Left colon (tissue), 2 donors: ENCODE data around the gene MTHFD2L. TPM values are rescaled to one million over a fixed set of nuclear protein-coding genes. Genes with fewer than 3 reads are reported as not detected.
"Not testable (repeated sequence)": the region's sequence is repeated elsewhere in the genome, so short reads cannot be mapped to it uniquely, and the experiment has no call there.

Source experiments
- ATAC-seq: fragments of 200-7000 bp; cut with Tn5 transposase; one replicate; pipeline ENCODE4 v1.9.1; 2020; ENCODE audit warnings: mild to moderate bottlenecking, moderate library complexity
- DNase-seq, 2 donors: peaks; one replicate each; pipeline ENCODE4 v3.0.0-alpha.2; 2020
- intact Hi-C, 2 donors: fragments of 100-400 bp; cut with DNase I in 1 of 2; cut with micrococcal nuclease in 1 of 2; formaldehyde crosslinking; loops; one replicate each; pipeline versions ENCODE4 v1.11.2 to v1.14.0; 2022; cut with DNase I, micrococcal nuclease
- total RNA-seq, 2 donors: library from RNA; stranded (reverse); fragmentation: NEBNext Ultra II Directional; extraction: Animal tissue kit (Norgen Biotek cat#: 25700); gene quantifications; one replicate each; pipeline ENCODE4 v1.2.1, GENCODE V29; 2021
- donor health status: DM: no; HTN: no; CAD: no.
- donor health status: DM: yes; HTN: yes; CAD: no.

Gene MTHFD2L
- total RNA-seq, 2 donors from 2014 or later: 8.2 to 8.7 TPM

DNA sequence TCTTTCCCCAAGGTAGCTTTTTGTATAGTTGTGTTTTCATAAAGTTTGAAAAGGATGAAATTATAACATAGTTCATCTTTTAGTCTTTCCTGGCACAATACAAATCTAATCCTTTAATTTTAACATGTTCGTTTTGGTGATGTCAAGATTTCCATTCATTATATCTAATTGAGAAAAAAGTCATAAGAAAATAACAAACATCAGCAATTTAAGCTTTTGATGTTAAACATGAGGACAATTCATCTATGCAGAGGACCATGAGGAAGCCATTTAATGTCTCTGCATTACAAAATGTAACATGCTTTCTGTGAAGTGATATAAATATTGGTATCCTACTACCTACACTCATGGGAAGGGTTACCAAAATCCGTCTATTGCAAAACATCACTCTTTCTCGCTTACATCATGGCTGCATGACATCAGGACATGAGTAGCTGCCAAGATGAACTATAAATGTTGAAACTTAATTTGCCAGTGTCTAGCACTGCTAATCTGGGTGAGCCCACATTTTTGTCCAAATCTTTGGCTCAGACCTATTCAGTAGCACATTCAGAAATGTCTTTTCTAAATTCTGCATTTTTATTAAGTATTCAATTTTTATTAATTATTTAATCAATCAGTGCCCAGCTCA is 159.8 kb downstream of the MTHFD2L start:
- intact Hi-C loops: no loop called here
- DNase-seq: no peak
- ATAC-seq: no peak

DNA sequence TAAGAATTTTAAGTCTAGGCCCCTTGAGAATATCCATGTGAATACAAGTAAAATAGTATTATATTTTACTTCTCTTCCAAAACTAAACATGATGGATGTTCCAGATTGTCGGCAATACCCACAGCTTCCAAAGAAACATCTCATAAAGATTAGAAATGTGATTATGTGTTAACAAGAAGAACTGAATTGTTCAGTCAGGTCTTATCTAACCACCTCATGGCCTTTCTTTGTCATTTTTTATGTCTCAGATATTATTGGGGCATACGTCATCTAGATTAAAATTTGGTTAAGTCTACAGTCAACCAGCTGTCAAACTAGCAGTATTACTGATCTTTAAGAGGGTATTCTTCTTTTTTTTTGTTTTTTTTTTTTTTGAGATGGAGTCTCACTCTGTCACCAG is 160.4 kb downstream of the MTHFD2L start:
- ATAC-seq (no peak), DNase-seq (no peak)
- intact Hi-C loops: no loop called here

DNA sequence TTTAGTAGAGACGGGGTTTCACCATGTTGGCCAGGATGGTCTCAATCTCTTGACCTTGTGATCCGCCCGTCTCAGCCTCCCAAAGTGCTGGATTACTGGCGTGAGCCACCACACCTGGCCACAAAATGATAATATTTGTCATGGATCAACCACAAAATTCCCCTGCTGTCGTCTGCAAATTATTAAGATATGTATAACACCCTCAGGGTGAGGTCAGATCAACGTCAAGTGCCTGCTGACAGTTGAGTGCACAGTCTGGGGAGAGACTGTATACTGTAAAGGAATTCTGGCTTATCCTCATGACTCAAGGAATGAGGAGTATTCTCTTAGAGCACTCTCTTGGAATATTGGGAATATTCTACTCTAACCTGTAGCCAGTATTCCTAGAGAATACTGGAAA is 161.6 kb downstream of the MTHFD2L start:
- intact Hi-C loops: no loop called here
- no peak for ATAC-seq

DNA sequence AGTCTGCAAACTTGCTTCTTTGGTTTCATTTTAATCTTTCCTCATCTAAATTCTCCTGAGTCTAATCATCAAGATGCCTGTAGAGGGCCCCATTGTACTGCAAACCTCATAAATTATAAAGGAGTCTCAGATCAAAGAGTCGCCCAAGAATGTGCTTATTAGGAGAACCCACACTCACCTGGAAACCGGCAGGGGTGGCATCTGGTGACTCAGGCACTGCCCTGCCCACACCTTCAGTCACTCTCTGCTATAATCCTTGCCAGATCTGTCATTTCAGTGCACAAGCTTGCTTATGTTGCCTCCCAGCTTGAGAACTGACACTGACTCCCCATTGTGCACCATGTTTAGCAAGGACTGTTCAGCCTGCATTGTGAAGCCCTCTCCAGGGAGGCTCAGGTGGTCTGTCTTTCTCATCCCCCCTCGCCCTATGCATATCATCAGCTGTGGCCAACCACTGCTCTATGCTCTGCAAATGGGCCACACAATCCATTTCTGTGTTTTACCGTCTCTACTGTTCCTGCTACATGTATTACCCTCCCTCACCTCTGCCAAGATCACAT is 162.7 kb downstream of the MTHFD2L start:
- DNase-seq: peak; percentile 24 to 56
- peak; percentile 97 for ATAC-seq
- intact Hi-C loops: no loop called here

More for the DNA sequence above, 161.6 kb downstream of the MTHFD2L start:
- DNase-seq: no peak

DNA sequence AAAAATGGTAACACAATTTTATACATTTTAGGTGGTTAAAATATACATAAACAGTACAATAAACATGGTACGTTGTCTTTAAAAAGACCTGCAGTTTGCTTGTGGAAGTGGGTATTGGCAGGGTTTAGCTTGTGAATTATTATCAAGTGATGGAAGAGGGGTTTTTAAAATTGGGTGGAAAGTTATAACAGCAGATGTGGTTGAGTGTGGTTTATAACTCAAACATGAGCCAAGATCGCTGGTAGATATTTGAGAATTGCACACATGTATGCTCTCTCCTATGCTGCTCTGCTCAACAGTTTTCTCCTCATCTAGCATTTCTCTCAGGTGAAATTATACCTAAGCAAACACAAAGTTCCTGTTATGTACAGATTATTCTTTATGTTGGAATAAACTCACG is 164.4 kb downstream of the MTHFD2L start:
- intact Hi-C loops: no loop called here

DNA sequence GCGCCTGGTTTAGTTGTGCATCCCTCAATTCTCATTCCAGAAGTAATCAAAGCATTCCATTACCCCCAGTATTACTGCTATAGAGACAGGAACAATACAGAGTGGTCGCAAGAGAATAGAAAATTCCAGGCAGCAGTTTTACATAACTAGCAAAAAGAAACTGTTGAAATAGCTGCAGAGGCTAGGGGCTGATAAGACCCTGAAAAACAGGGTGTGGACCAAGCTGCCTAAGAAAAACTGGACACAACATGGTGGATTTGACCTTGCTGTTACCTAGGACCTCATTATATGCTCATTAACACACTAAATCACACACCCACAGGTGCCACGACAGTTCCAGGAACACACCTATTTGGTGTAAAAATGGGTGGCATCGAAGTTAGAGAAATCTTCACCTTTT is 165.7 kb downstream of the MTHFD2L start:
- no peak for DNase-seq
- intact Hi-C loops: no loop called here
- ATAC-seq: no peak

More for the DNA sequence above, 164.4 kb downstream of the MTHFD2L start:
- ATAC-seq: no peak
- DNase-seq: no peak

DNA sequence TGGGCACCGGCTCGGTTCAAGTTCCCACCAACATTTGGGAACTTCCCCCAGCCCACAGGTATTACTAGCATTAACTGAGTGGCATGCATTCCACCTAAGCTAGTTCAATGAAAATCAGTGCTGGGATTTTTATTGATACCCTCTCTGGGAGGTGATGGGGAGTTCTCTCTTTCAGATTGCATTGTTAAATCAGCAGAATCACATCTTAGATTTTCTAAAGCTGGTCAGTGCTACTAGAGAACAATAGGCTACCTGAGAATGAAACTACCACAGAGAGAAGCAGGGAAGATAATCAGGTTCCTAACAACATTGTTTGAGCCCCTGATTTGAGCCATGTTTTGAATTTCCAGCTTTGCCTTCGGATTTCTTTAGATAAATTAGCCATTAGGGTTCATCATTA is 166.3 kb downstream of the MTHFD2L start:
- no peak for ATAC-seq
- intact Hi-C loops: no loop called here
- DNase-seq: no peak

DNA sequence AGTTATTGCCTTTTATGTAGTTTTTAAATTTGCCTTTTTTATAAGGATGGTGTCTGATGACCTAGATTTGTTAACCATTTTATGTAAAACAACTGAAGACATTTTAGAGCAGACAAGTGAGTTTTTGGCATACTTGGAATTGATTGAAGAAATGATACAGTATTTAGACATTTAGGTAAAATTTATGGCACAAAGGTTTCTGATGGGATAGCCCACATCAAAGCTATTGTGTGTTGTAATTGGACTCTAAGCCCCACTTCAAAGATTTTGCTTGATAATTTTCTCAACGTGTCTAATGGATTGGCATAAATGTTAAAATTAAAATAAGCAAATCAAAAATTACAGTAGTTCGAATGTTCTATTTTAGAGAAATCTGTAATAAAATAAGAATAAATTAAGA is 168.0 kb downstream of the MTHFD2L start:
- intact Hi-C loops: no loop called here
- DNase-seq: no peak
- ATAC-seq: no peak

DNA sequence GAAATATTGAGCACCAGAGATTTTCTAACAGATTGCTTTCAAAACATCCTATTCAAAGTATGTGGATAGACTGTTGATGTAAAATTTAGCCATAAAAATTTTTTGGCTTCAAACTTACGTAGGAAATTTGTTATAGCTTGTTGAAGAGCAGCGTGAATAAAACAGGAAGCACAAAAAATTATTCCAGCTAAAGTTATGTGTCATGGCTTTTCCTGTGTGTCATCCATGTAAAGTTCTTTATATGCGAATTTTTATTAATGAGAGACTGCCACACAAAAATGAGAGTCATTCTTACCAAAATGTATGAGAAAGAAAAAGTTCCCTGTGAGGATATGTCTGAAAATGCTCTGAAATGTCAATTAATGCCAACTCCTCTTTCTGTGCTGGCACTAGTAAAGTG is 169.8 kb downstream of the MTHFD2L start:
- DNase-seq: no peak
- intact Hi-C loops: no loop called here
- ATAC-seq: no peak

DNA sequence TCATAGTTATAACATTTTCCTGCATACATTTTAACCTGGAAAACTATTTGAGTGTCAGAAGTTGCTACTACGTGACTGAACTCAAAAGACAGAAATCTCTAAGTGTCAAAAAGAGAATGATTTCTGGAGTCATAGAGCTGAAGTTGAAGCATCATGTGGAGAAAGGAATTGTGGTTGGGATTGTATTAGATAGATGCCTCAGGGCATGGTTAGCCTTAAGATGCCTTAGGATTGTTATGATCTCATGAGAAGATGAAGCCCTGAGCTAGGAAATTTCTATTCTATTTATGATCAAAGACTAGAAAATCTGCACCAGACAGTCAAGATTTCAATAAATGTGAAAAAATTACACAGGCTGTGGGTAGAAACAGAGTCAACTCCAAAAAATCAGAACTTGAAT is 170.6 kb downstream of the MTHFD2L start:
- ATAC-seq: no peak
- intact Hi-C loops: no loop called here
- no peak for DNase-seq

DNA sequence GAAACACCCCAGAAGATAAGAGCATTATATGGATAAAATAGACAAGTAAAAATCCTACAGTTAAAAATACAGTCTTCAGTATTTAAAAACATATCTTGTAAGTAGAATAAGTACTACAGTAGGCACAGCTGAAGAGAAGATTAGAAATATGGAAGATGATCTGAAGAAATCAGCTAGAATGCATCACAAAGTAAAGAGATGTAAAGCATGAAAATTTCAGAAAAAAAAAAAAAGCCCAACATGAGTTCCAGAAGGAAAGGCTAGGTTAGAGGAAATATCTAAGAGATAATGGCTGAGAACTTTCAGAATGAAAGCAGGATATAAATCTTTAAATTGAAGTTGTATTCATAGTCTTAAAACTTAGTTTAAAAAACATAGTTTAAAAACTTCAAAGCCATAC is 171.4 kb downstream of the MTHFD2L start:
- intact Hi-C loops: no loop called here
- DNase-seq: no peak
- no peak for ATAC-seq

DNA sequence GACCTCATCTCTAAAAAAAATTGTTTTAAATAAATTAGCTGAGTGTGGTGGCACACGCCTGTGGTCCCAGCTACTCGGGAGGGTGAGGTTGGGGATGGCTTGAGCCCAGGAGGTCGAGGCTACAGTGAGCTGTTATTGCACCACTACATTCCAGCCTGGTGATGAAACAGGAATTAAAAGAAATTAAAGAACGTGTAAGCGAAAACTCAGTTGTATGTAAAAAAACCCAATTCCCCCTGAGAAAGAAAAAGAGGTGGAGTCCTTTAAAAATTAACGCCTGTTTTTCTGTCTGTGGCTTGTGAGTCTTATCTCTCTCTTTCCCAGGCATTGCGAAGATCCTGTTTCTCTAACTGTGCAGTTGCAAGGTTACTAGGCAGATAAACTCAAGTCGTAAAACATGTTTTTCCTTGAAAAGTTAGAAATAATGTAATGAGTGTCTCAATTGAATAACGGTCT is 172.4 kb downstream of the MTHFD2L start:
- DNase-seq: no peak
- intact Hi-C loops: no loop called here
- no peak for ATAC-seq

DNA sequence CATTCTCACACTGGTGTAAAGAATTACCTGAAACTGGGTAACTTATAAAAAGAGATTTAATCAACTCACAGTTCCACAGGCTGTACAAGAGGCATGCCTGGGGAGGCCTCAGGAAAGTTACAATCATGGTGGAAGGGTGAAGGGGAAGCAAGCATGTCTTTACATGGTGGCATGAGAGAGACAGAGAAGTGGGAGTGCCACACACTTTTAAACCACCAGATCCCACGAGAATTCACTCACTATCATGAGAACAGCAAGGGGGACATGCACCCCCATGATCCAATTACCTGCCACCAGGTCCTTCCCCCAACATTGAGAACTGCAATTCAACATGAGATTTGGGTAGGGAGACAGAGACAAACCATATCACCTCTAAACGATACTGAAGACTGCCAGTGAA is 173.3 kb downstream of the MTHFD2L start:
- ATAC-seq (no peak), DNase-seq (no peak)
- intact Hi-C loops: no loop called here

DNA sequence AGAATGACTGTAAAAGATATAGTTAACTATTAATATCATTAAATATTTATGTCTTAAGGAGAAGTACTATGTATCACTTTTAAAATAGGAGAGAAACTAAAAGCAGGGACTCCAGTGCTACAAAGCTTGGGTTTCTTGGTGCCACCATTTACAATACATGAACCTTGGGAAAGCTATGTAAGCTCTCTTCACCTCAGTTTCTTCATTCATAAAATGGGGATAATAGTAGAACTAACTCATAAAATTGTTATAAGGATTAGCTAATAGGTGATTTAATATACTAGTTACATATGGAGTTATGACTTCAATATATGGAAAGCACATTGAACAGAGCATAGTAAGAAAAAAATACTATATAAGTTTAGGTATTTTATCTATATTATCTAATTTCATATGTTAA is 174.0 kb downstream of the MTHFD2L start:
- DNase-seq (no peak), ATAC-seq (no peak)
- intact Hi-C loops: no loop called here

DNA sequence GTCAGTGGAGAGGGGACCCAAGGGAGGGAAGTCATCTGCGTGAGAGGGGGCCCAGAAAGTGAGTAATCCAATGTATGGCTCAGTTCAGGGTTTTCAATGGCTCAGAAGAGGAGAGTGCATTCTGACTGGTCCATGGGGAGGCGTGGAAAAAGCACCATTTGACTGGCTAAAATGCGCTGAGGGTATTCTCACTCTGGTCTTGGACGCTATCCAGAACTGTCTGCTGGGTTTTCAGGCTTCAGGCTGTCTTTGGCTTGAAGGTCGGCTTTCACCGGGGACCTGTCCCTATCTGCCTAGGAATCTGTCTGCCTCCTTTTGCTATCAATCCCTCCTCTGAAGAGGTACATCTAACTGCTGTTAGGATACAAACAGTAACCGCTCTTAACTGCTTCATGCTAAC is 176.7 kb downstream of the MTHFD2L start:
- DNase-seq (no peak), ATAC-seq (no peak)
- intact Hi-C loops: no loop called here

DNA sequence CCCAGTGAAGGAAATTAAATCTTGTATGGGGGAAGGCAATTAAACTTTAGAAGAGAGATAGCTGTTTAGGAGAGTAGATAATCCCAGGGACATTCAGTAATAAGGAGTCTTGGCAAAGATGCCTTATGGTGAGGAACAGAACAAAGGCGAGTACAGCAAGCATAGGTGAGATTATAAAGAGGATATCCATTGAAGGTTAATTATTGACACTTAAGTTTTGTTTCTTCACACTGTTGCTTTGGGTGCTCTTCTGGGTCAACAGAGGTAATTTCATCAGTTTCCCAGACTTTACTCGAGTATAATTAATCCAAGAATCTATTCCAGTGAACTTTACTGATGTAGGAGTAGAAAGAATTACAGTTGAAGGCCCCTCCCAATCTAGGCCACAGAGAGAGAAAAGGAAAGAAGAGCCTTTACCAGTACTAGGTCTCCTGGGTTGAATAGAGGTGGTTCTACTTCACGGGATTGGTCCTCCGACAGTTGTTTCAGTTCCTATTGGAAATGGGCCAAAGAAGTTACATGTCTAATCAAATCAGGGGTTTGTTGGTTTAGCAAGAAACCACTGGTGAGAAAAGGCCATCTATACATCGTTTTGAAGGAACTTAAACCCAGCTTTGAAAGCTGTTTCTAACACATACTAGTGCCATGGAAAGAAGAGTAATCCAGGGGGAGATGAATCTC is 177.6 kb downstream of the MTHFD2L start:
- DNase-seq (no peak), ATAC-seq (no peak)
- intact Hi-C loops: no loop called here

DNA sequence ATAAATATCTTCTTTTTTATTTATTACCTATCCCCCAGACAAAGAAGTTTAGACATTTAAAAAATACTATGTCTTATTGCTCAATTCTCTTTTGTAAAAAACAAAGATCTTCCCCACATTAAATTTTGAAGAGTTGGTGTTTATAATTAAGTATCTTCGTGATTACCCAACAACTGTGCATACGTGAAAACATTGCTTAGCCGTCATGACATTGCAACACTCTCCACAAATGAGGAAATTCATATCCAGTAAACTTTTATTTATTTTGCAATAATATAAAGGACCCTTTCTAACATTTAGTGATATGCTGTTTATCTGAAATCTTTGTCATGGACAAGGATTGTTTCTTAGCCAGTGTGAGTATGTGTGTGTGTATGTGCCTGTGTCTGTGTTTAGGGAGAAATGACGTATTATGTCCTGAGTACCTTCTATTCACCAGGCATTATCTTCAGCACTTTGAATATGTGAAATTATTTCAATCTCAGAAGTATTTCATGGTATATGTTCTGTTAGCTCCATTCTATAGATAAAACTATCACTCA is 180.9 kb downstream of the MTHFD2L start:
- DNase-seq (no peak), ATAC-seq (no peak)
- intact Hi-C loops: no loop called here

DNA sequence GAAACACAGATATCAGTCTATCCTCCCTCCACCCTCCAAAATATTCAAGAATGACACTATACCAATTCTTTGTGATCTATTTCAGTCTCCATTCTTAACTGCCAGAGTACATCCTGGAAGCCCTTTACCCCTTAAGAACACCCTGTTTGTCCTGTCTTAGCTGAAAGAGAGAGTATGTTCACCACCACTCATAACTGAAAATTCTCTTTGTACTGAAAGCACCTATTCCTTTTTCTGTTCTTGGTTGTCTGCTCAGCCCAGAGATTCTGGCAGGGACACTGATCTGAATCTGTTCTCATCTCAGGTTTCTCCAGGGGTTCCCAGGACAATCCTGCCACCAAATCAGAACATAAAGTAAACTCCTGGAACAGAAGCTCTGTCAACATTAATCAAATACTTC is 181.6 kb downstream of the MTHFD2L start:
- intact Hi-C loops: no loop called here
- DNase-seq: no peak
- ATAC-seq: no peak

DNA sequence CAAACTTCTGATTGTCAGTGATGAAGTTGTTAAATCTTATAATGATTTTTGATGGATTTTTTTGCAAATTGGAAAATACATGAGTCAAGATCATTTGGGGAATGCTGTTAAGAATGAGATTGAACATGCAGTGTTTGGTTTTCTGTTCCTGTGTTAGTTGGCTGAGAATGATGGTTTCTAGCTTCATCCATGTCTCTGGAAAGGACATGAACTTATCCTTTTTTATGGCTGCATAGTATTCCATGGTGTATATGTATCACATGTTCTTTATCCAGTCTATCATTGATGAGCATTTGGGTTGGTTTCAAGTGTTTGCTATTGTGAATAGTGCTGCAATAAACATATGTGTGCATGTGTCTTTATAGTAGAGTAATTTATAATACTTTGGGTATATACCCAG is 182.5 kb downstream of the MTHFD2L start:
- DNase-seq, intact Hi-C loops: not testable (repeated sequence)

DNA sequence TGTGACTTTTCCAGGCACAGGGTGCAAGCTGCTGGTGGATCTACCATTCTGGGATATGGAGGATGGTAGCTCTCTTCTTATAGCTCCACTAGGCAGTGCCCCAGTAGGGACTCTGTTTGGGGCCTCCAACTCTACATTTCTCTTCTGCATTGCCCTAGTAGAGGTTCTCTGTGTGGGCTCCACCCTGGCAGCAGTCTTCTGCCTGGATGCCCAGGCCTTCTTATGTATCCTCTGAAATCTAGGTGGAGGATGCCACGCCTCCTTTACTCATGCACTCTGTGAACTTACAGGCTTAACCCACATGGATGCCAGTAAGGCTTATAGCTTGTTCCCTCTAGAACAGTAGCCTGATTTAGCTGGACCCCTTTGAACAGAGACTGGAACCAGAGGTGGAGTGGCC is 186.1 kb downstream of the MTHFD2L start:
- DNase-seq (no peak), ATAC-seq (no peak)
- intact Hi-C loops: no loop called here

More for the DNA sequence above, 182.5 kb downstream of the MTHFD2L start:
- ATAC-seq: not testable (repeated sequence)
